PC-9 (cell line): ENCODE data around the gene LGALS8.

ENCODE experiments used
- EZH2 ChIP-seq: fragments of 200-600 bp; sonication (generic); IDR thresholded peaks from 2 replicates; pipeline ENCODE4 v1.8.0; 2017; ENCODE audit warnings: antibody characterized with exemption, low read depth
- TF ChIP-seq, protein P1 (sequence below): fragments of 200-600 bp; sonication (generic); conservative IDR thresholded peaks from 2 replicates; pipeline ENCODE4 v1.6.1; 2017; ENCODE audit warnings: mixed run types, antibody characterized with exemption, mild to moderate bottlenecking, moderate library complexity

- TF ChIP-seq, protein P1, sequence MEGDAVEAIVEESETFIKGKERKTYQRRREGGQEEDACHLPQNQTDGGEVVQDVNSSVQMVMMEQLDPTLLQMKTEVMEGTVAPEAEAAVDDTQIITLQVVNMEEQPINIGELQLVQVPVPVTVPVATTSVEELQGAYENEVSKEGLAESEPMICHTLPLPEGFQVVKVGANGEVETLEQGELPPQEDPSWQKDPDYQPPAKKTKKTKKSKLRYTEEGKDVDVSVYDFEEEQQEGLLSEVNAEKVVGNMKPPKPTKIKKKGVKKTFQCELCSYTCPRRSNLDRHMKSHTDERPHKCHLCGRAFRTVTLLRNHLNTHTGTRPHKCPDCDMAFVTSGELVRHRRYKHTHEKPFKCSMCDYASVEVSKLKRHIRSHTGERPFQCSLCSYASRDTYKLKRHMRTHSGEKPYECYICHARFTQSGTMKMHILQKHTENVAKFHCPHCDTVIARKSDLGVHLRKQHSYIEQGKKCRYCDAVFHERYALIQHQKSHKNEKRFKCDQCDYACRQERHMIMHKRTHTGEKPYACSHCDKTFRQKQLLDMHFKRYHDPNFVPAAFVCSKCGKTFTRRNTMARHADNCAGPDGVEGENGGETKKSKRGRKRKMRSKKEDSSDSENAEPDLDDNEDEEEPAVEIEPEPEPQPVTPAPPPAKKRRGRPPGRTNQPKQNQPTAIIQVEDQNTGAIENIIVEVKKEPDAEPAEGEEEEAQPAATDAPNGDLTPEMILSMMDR: no peak
- no peak for TF ChIP-seq EZH2
Observed at GRCh38 chr1:236509203-236509602, 14.6 kb upstream of the LGALS8 start.
